NCI-H1105 treated with DMSO at 0.1 percent for 48 hours (cell line): ENCODE data around the gene LAMA3.

Experiments
- DNase-seq: peaks from one replicate; lab custom pipeline; 2025; lab: John Stamatoyannopoulos, UW

Gene LAMA3

GRCh38 chr18:24000613-24001490, 311.6 kb downstream of the LAMA3 start:
- no peak for DNase-seq

- DNase-seq, result no peak
Measured at GRCh38 chr18:24002479-24002878, 313.2 kb downstream of the LAMA3 start.

DNA sequence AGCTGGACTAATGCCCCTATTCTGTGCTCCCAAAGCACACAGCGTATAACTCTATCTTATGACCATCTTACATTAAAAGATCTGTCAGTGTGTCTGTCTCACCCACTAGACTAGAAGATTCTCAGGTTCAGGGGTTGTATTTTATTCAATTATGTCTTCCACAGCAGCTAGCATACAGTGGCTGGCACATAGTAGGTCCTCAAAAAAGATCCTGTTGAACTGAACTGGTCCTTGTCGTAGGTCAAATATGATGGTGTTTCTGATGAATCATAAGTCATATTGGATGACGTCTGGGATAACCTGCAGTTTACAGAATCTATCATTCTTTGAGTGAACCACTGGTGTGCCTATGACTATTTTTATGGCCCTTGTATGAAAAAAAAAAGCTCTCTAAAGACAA, 314.0 kb downstream of the LAMA3 start:
- DNase-seq, result no peak

GRCh38 chr18:24003903-24004640, 314.8 kb downstream of the LAMA3 start:
- no peak for DNase-seq
